ENCODE data around the gene RAB3C. TPM values are rescaled to one million over a fixed set of nuclear protein-coding genes. Genes with fewer than 3 reads are reported as not detected.
A peak's percentile ranks its signal among the peaks of the same experiment; 100 is the strongest.
"Not testable (repeated sequence)": the region's sequence is repeated elsewhere in the genome, so short reads cannot be mapped to it uniquely, and the experiment has no call there.

The RAB3C gene
- total RNA-seq, 1 donor from 2014 or later: 0.20 TPM

DNA sequence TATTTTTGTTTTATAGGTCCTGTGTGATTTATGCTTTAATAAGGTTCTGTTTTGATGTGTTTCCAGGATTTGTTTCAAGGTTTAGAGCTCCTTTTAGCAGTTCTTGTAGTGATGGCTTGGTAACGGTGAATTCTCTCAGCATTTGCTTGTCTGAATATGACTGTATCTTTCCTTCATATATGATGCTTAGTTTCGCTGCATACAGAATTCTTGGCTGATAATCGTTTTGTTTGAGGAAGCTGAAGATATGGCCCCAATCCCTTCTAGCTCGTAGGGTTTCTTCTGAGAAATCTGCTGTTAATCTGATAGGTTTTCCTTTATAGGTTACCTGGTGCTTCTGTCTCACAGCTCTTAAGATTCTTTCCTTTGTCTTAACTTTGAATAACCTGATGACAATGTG is 20.0 kb downstream of the RAB3C start:
- not testable (repeated sequence) for DNase-seq (ENCODE audit: low read depth, low spot score)

DNA sequence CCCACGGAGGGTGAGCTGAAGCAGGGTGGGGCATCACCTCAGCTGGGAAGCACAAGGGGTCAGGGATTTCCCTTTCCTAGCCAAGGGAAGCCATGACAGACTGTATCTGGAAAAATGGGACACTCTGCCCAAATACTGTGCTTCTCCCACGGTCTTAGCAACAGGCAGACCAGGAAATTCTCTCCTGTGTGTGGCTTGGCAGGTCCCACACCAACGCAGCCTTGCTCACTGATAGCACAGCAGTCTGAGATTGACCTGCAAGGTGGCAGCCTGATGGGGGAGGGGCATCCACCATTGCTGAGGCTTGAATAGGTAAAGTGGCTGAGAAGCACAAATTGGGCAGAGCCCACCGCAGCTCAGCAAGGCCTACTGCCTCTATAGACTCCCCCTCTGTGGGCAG is 23.2 kb downstream of the RAB3C start:
- DNase-seq (ENCODE audit: low read depth, low spot score): no peak

DNA sequence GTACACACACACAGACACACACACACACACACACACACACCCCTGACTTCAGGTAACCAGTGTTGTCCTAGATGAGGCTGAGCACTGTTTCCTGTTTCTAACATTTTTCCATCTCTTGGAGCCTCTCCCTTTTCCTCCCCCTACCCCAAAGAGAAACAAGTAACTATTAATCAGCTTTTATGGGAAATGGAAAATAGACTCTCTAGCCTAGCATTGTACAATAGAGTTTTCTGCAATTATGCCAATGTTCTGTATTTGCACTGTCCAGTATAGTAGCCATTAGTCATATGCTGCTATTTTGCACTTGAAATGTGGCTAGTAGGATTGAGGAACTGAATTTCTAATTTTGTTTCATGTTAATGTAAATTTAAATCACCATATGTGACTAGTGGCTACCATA is 33.1 kb downstream of the RAB3C start:
- DNase-seq (ENCODE audit: low read depth, low spot score): no peak

DNA sequence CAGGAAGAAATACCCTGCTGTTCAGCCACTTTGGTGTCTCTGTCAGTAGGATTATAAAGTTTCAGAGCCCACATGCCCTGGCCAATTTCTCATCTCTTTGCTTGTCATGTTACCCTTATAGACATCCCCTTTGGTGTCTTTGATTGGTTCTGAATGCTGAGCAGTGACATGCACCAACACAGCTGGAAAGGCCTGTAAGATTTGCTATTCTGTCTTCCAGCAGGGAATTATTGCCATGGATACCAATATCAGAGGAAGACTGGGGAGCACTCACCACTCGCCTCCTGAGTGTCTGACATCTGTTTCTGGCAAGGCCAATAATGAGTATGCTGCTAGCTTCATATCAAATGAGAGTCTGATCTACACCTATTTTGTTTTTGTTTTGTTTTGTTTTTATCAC is 34.4 kb downstream of the RAB3C start:
- no peak for DNase-seq (ENCODE audit: low read depth, low spot score)

DNA sequence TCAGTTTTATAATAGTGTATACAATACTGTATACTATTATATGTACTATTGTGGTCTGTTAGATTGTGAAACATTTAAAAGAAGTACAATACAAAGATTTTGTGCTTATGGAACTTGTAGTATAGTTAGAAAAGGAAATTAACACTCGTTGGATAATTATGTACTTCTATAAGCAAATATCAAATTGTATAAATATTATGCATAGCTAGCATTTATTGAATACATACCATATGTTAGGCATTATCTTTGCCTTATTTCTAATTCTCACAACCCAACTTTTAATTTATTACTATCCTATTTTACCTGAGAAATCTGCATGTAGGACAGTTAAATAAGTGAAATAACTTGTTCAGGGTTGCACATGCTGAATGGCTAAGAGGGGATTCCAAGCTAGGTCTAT is 37.5 kb downstream of the RAB3C start:
- DNase-seq (ENCODE audit: low read depth, low spot score): no peak

DNA sequence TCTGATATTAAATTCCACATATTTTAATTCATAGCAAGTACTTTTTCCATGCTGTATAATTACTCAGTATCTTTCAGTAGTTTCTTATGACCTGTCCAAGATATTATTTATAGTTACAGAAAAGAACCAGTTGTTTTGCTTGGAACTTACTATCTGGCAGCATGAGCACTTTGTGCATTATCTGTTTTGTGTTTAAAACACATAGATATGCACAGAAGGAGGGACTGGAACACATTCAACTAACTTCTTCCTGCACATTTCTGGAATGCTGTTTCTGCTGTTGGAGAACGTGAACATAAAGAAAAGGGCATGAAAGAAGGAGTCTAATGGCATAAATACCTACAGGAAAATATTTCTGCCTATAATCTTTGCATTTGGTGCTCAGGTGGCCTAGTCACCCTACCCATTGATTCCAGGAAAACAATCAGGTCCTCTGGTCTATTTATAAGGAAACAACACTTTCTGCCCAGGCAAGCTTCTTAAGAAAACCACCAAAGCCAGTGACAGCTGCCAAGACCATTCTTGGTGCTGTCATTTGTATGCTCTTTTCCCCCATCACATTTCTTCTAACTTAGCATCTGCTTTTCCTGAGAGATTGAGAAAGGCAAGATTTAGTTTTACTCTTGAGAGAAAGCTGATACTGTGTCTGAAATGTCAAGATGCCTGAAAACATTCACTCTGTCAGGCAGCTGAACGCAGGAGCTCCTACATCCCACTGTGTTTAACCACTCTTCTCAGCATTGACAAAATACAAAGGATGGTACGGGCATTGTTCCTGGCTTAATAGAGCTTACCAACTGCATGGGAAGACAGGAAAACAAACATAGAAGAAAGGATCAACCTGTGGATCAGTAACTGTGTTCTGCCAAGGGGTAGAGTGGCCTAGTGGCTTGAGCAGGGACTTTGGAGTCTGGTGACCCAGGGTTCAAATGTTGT is 40.3 kb downstream of the RAB3C start:
- DNase-seq (ENCODE audit: low read depth, low spot score): no peak

DNA sequence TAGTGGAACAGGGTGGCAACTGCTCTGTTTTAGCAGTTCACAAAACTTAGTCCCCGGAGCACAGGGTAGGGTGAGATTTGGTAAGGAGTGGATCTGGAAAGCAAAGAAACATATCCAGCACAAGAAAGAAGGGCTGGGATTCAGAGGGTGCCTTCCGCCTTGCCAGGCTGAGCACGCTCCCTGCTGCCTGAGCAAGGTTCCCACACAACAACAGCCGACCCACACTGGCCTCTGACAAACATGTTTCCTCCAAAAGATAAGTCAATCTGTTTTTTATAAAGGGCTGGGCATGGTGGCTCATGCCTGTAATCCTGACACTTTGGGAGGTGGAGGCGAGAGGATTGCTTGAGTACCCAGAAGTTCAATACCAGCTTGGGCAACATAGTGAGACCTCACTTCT is 45.8 kb downstream of the RAB3C start:
- no peak for DNase-seq (ENCODE audit: low read depth, low spot score)

DNA sequence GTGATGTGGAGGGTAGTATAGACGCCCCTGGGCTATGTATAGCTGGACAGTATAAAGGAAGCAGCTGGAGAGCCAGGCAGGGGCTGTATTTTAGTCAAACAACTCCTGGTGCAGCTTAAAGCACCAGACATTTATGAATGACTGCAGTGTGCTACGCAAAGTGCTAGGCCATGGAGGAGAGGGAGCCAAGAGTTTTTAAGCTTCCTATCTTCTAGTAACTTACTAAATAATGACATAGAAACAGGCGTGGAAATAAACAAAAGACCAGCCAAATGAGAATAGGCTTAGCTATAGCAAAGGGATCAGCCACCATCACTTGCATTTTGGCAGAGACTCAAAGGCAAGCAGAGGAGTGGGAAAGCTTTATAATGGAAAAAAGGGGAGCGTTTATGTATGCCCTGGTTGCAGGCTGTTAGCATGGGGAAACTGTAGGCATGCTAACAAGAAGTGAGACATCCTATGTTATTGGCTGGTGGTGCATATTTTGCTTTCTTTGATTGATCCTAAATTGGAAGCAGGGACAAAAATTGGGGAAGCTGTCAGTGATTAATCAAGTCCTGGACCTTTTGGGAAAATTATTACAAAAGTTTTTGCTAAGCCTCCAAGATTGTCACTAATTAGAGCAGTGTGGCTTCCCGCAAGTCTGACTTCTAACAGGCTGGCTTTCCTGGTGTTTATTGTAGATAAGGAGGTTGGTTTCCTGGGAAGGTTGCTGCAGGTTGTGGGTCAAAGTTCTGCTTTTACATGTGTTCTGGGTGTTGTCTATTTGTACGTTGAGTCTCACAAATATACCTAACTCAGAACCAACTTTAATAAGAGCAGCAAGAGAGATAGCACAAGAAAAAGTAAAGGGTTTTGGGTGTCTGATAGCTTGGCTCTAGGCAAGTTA is 46.6 kb downstream of the RAB3C start:
- peak; percentile 39 for DNase-seq (ENCODE audit: low read depth, low spot score)

- no peak for DNase-seq (ENCODE audit: low read depth, low spot score)
Measured at GRCh38 chr5:58631895-58632294, 49.0 kb downstream of the RAB3C start.

GRCh38 chr5:58635416-58635815 is 52.5 kb downstream of the RAB3C start:
- DNase-seq (ENCODE audit: low read depth, low spot score): no peak

GRCh38 chr5:58640011-58640410 is 57.1 kb downstream of the RAB3C start:
- no peak for DNase-seq (ENCODE audit: low read depth, low spot score)

- no peak for DNase-seq (ENCODE audit: low read depth, low spot score)
Measured at GRCh38 chr5:58641533-58641932, 58.7 kb downstream of the RAB3C start.

GRCh38 chr5:58648846-58649245 is 66.0 kb downstream of the RAB3C start:
- DNase-seq (ENCODE audit: low read depth, low spot score): peak; percentile 63

- DNase-seq (ENCODE audit: low read depth, low spot score): no peak
Measured at GRCh38 chr5:58649716-58650115, 66.8 kb downstream of the RAB3C start.

DNA sequence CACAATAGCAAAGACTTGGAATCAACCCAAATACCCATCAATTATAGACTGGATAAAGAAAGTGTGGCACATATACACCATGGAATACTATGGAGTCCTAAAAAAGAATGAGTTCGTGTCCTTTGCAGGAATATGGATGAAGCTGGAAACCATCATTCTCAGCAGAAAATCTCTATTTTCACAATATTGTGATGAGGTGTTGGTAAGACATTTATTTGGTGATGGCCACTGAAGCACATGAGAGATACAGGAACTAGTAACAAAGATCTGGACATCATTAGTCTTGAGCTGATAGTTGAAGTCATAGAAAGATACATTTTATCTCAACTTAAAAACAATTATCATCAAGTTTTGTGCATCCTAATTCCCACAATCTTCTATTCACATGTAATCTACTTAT is 70.6 kb downstream of the RAB3C start:
- no peak for DNase-seq (ENCODE audit: low read depth, low spot score)

DNA sequence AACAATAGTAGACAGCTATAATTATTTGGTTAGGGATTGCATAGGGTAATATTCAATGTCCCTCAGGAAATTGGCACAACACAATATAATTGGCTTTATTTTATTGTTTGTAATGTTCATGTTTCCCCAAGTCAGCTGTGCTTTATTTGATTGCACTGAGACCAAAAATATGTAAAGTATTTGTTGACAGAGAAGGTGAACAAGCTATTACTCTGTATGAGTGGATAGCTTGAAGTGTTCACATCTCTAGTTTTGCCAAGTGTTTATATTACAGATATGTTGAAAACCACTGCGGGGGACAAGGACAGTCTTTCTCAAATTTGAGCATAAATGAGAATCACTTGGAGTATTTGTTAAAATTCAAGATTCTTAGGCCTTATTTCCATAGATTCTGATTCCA is 83.3 kb downstream of the RAB3C start:
- no peak for DNase-seq (ENCODE audit: low read depth, low spot score)

GRCh38 chr5:58666598-58667581 is 84.0 kb downstream of the RAB3C start:
- DNase-seq (ENCODE audit: low read depth, low spot score): peak; percentile 97

GRCh38 chr5:58670582-58670981 is 87.7 kb downstream of the RAB3C start:
- DNase-seq (ENCODE audit: low read depth, low spot score): no peak

GRCh38 chr5:58671155-58671554 is 88.3 kb downstream of the RAB3C start:
- DNase-seq (ENCODE audit: low read depth, low spot score): no peak

GRCh38 chr5:58672521-58672920 is 89.6 kb downstream of the RAB3C start:
- DNase-seq (ENCODE audit: low read depth, low spot score): no peak

DNA sequence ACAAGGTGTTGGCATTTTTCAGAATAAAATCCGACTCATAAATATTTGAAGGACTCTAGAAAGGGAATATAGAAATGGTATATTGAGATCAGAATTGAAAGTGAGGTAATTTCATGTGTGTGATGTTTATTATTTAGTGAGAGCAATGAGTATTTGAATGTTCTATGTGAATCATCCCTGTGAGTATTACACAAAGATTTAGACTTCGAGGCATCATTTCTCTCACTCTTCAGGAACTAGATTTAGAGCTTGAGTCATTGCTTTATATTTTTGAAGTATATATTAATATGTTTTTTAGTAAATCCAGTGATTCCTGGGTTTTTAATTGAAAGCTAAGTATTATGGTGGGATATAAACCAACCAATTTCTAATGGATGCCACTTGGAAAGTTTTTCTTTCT is 91.2 kb downstream of the RAB3C start:
- DNase-seq (ENCODE audit: low read depth, low spot score): no peak
